Measurements from ENCODE around the gene GLYR1.

Gene GLYR1

DNA sequence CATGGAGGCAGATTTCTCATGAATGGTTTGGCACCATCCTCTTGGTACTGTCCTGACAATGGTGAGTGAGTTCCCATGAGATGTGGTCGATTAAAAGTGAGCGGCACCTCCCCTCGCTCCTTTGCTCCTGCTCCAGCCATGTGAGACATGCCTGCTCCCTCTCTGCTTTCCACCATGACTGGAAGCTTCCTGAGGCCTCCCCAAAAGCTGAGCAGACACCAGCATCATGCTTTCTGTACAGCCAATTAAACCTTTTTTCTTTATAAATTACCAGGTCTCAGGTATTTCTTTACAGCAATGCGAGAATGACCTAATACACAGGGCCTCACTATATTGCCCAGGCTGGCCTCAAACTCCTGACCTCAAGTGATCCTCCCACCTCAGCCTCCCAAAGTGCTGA, 92.2 kb downstream of the GLYR1 start:
- no peak for DNase-seq

DNA sequence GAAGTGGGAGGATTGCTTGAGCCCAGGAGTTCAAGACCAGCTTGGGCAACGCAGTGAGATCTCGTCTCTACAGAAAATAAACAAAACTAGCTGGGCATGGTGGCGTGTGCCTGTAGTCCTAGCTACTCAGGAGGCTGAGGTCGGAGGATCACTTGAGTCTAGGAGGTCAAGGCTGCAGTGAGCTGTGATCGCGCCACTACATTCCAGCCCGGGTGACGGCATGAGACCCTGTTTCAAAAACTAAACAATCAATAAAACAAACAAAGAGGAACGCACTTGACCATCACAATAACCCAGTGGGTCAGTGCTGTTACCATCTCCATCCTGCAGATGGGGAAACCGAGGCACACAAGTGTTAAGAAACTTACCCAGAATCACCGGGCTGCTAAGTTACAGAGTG, 93.9 kb downstream of the GLYR1 start:
- DNase-seq: no peak

Data from NCI-H2171 (cell line).